K562 (cell line): Measurements from ENCODE around the gene E2F7. TPM values are rescaled to one million over a fixed set of nuclear protein-coding genes. Genes with fewer than 3 reads are reported as not detected.
A peak's percentile ranks its signal among the peaks of the same experiment; 100 is the strongest.

Experiments
- ATAC-seq: fragments of 200-7000 bp; cut with Tn5 transposase; 3 replicates; pipeline ENCODE4 v1.9.1; 2020; ENCODE audit warnings: moderate library complexity
- BruUV-seq: library from RNA; stranded (reverse); fragments of 400-500 nt; replicated peaks from 2 replicates; lab custom pipeline; 2021; lab: Mats Ljungman, UMichigan
- CTCF ChIA-PET: fragments of 300-600 bp; formaldehyde crosslinking; extraction: SDS; loops from one replicate; lab custom pipeline; 2021; ENCODE audit warnings: low intra/inter-chr PET ratio; lab: Yijun Ruan, JAX
- POLR2A ChIA-PET: fragments of 300-600, 350-650 bp; sonication (Branson Sonifier 250); formaldehyde crosslinking; extraction: SDS; loops from one replicate; lab custom pipeline; 2021; ENCODE audit warnings: antibody characterized with exemption, inconsistent platforms; lab: Yijun Ruan, JAX
- DNase-seq, 4 experiments: peaks; one replicate each; pipeline versions ENCODE4 v3.0.0 to v3.0.0-alpha.2; 2011 to 2018; ENCODE audit warnings: low spot score in 3 of 4, mixed read lengths in 3 of 4; ENCODE audit errors: extremely low read depth in 1 of 4
- FAIRE-seq: peaks from 2 replicates; lab custom pipeline; 2011; peaks lifted over from hg19 to GRCh38; lab: Jason Lieb, UNC
- H2AFZ ChIP-seq: 2 replicates; pipeline ENCODE4 v1.6.0; 2011; ENCODE audit warnings: low read depth, low read length, control low read depth, inconsistent platforms
- H3K27ac ChIP-seq: fragments of 200-600 bp; 3 replicates; pipeline ENCODE4 v1.8.0; 2011; ENCODE audit warnings: low read depth, mild to moderate bottlenecking, control low read depth, inconsistent platforms, low read length, moderate library complexity, mixed read lengths; ENCODE audit errors: extremely low read depth
- H3K27me3 ChIP-seq, 2 experiments: fragments of 300-600 bp in 1 of 2; 2 replicates in 1 of 2; 3 replicates in 1 of 2; pipeline versions ENCODE4 v1.6.0 to v1.8.0; 2011; ENCODE audit warnings: inconsistent platforms in 2 of 2, low read length in 2 of 2, mild to moderate bottlenecking in 1 of 2, mixed read lengths in 1 of 2, moderate library complexity in 1 of 2; ENCODE audit not compliant: control insufficient read depth in 2 of 2, insufficient read depth in 2 of 2
- H3K36me3 ChIP-seq: fragments of 300-600 bp; 3 replicates; pipeline ENCODE4 v1.8.0; 2011; ENCODE audit warnings: mild to moderate bottlenecking, low read length, inconsistent platforms; ENCODE audit not compliant: control insufficient read depth, insufficient read depth
- H3K4me1 ChIP-seq, 2 experiments: fragments of 200-600 bp in 1 of 2; replicated peaks in 1 of 2; 2 replicates in 1 of 2; 3 replicates in 1 of 2; pipeline versions ENCODE4 v1.5.1 to v1.8.0; 2011; ENCODE audit warnings: inconsistent platforms in 2 of 2, low read length in 2 of 2, mild to moderate bottlenecking in 1 of 2, mixed read lengths in 1 of 2, moderate library complexity in 1 of 2; ENCODE audit not compliant: control insufficient read depth in 2 of 2, insufficient read depth in 2 of 2
- H3K4me2 ChIP-seq: 2 replicates; pipeline ENCODE4 v1.6.1; 2011; ENCODE audit warnings: low read length, control low read depth, inconsistent platforms, mixed read lengths; ENCODE audit not compliant: insufficient read depth
- H3K4me3 ChIP-seq: fragments of 200-600 bp; sonication (generic), shearing (Covaris generic); 2 replicates; pipeline ENCODE4 v1.5.1; 2016; ENCODE audit warnings: control low read depth, inconsistent platforms
- H3K79me2 ChIP-seq: fragments of 200-600 bp; 3 replicates; pipeline ENCODE4 v1.8.0; 2011; ENCODE audit warnings: low read length, inconsistent platforms; ENCODE audit not compliant: control insufficient read depth, insufficient read depth
- H3K9ac ChIP-seq, 2 experiments: 2 replicates each; pipeline versions ENCODE4 v1.6.0 to v1.6.1; 2011; ENCODE audit warnings: low read depth in 2 of 2, low read length in 2 of 2, control low read depth in 1 of 2, inconsistent platforms in 1 of 2, mild to moderate bottlenecking in 1 of 2, mixed read lengths in 1 of 2; ENCODE audit not compliant: insufficient read depth in 1 of 2
- H3K9me1 ChIP-seq: one replicate; pipeline ENCODE4 v1.6.0; 2011; ENCODE audit warnings: inconsistent platforms, mild to moderate bottlenecking, low read length, moderate library complexity; ENCODE audit not compliant: control insufficient read depth, insufficient read depth
- H3K9me3 ChIP-seq: replicated peaks from 2 replicates; pipeline ENCODE4 v1.5.1; 2011; ENCODE audit warnings: low read depth, low read length, inconsistent platforms; ENCODE audit not compliant: control insufficient read depth, insufficient read depth
- H4K20me1 ChIP-seq: replicated peaks from 2 replicates; pipeline ENCODE4 v1.6.1; 2011; ENCODE audit warnings: low read length, inconsistent platforms, mixed read lengths; ENCODE audit not compliant: control insufficient read depth, insufficient read depth
- LARP7 ChIP-seq: fragments of 450-650 bp; IDR thresholded peaks from 2 replicates; pipeline ENCODE4 v1.6.1; 2016
- MEF2A ChIP-seq: IDR thresholded peaks from 2 replicates; pipeline ENCODE4 v1.6.1; 2011; ENCODE audit warnings: low read depth, mild to moderate bottlenecking, low read length, moderate library complexity; ENCODE audit not compliant: control insufficient read depth
- NBN ChIP-seq: fragments of 450-650 bp; IDR thresholded peaks from 2 replicates; pipeline ENCODE4 v1.6.1; 2016; ENCODE audit warnings: low read depth, mild to moderate bottlenecking
- PHTF2 ChIP-seq: fragments of 250-450 bp; sonication (Bioruptor Pico); IDR thresholded peaks from 2 replicates; pipeline ENCODE4 v1.5.0; 2021; ENCODE audit warnings: mild to moderate bottlenecking
- RAD21 ChIP-seq, 2 experiments: fragments of 250-450 bp in 1 of 2; fragments of 450-650 bp in 1 of 2; sonication (Bioruptor Pico) in 1 of 2; formaldehyde crosslinking in 1 of 2; IDR thresholded peaks in 1 of 2; conservative IDR thresholded peaks in 1 of 2; 2 replicates each; pipeline versions ENCODE4 v1.4.0 to v1.8.0; 2020 to 2022; ENCODE audit warnings: mild to moderate bottlenecking in 2 of 2, moderate library complexity in 1 of 2
- RBM34 ChIP-seq: fragments of 200-400 bp; formaldehyde crosslinking; IDR thresholded peaks from 2 replicates; pipeline ENCODE4 v1.6.1; 2018; ENCODE audit warnings: low read length, borderline replicate concordance; ENCODE audit not compliant: insufficient read depth
- SMC3 ChIP-seq: conservative IDR thresholded peaks from 2 replicates; pipeline ENCODE4 v1.6.1; 2011; ENCODE audit warnings: low read depth, low read length, improper control_type of control experiment; ENCODE audit not compliant: insufficient read depth
- STAT6 ChIP-seq: sonication (generic); formaldehyde crosslinking; IDR thresholded peaks from 2 replicates; pipeline ENCODE4 v1.8.1; 2023; ENCODE audit warnings: mild to moderate bottlenecking, missing genetic modification reagents
- ZNF253 ChIP-seq: fragments of 250-450 bp; sonication (Bioruptor Pico); conservative IDR thresholded peaks from 2 replicates; pipeline ENCODE4 v1.6.1; 2021; ENCODE audit warnings: mild to moderate bottlenecking
- ZNF263 ChIP-seq: sonication (generic); formaldehyde crosslinking; IDR thresholded peaks from 2 replicates; pipeline ENCODE4 v1.8.0; 2022; ENCODE audit warnings: mild to moderate bottlenecking, missing genetic modification reagents, borderline replicate concordance
- ZNF449 ChIP-seq: fragments of 250-450 bp; sonication (Bioruptor Pico); IDR thresholded peaks from 2 replicates; pipeline ENCODE4 v1.8.0; 2022; ENCODE audit warnings: moderate library complexity, mild to moderate bottlenecking, inconsistent platforms
- ZNF764 ChIP-seq: fragments of 250-450 bp; sonication (Bioruptor Pico); IDR thresholded peaks from 2 replicates; pipeline ENCODE4 v1.4.0; 2020; ENCODE audit warnings: low read depth, mild to moderate bottlenecking, moderate library complexity
- WGBS: fragments of 100-300 bp; shearing (Covaris generic); methylation state at CpG from one replicate; pipeline ENCODE4 v1.1.6; 2016; ENCODE audit warnings: low coverage, mixed read lengths; ENCODE audit not compliant: insufficient coverage; ENCODE audit errors: missing lambda C conversion rate; 5-methylcytosine and 5-hydroxymethylcytosine counted together
- in situ Hi-C: fragments of 300-500 bp; cut with MboI; formaldehyde crosslinking; loops from 4 replicates; pipeline ENCODE4 v1.15.0; 2018; ENCODE audit warnings: inconsistent platforms, mixed read lengths
- intact Hi-C: fragments of 100-400 bp; cut with micrococcal nuclease; formaldehyde crosslinking; loops from 2 replicates; pipeline ENCODE4 v1.14.2; 2022
- polyA plus RNA-seq, 8 experiments: library from polyadenylated mRNA; depleted of rRNA in 4 of 8; stranded (reverse) in 5 of 8; unstranded in 3 of 8; fragments of >200 nt; fragmentation: Nextera tagmentation in 2 of 8; fragmentation: Illumina TruSeq in 1 of 8; extraction: Ambion mirVana in 2 of 8; extraction: Trizol in 1 of 8; gene quantifications; 2 replicates each; pipeline versions ENCODE4 v1.2.1 to v1.2.3, GENCODE V29; 2011 to 2014; ENCODE audit warnings: inconsistent platforms in 1 of 8, missing spikeins in 1 of 8
- total RNA-seq, 7 experiments: library from RNA; depleted of rRNA in 6 of 7; stranded (reverse); fragments of >200 nt in 6 of 7; fragmentation: Illumina TruSeq in 2 of 7; extraction: Trizol in 2 of 7; gene quantifications; 2 replicates each; pipeline versions ENCODE4 v1.2.1 to v1.2.3, GENCODE V29; 2011 to 2021; ENCODE audit warnings: low replicate concordance in 1 of 7

The E2F7 gene
- total and polyA plus RNA-seq, 9 of the 15 experiments (the other 6 are each of a cell fraction or from before 2014, with no cell fraction given): 3.4 to 13.6 (median 8.1) TPM

GRCh38 chr12:77013091-77013490, 52.3 kb downstream of the E2F7 start (continued):
- TF ChIP-seq ZNF764 (CRISPR knock-in tag) (no peak), LARP7 (no peak), MEF2A (no peak), PHTF2 (CRISPR knock-in tag) (no peak), RBM34 (no peak), ZNF253 (CRISPR knock-in tag) (no peak), NBN (no peak), ZNF263 (CRISPR knock-in tag) (no peak)

- peak; percentile 70 to 81 (median 72) for DNase-seq
- Histone ChIP-seq H4K20me1 (no peaks in the 10 kb centered on the region), H3K4me2 (no peak overlapping the region), H2AFZ (0 out of 2 replicates have a peak overlapping the region, but pooled peaks have one; percentile 29), H3K79me2 (no peaks in the 10 kb centered on the region), H3K9ac (no peak overlapping the region), H3K36me3 (no peaks in the 10 kb centered on the region), H3K27me3 (peaks cover 0 to 3% of the 10 kb centered on the region in 2 experiments; a peak in 2 of 5 replicates), H3K4me1 (no peaks in the 10 kb centered on the region; a peak in 1 of 5 replicates), H3K27ac (no peak overlapping the region), H3K9me3 (no peaks in the 10 kb centered on the region), H3K9me1 (no peaks in the 10 kb centered on the region), H3K4me3 (no peak overlapping the region)
- ChIA-PET CTCF (interaction anchor here (0.6 to 0.7 kb wide), 2 partner anchors 257 to 390 kb away, joined by 3 read pairs; no protein-coding TSS in a partner anchor), POLR2A (interaction anchor here (0.7 to 0.8 kb wide), 2 partner anchors 10 to 13 kb away, joined by 3 read pairs; no protein-coding TSS in a partner anchor)
- peak; percentile 85 for FAIRE-seq
- ATAC-seq: peak; percentile 96
- no TSS peak for BruUV-seq
- intact Hi-C loops (loop anchor here (1.0 to 5.0 kb wide), 4 partner anchors 74 to 390 kb away; partner anchors contain the start of gene CSRP2), in situ Hi-C loops (no loop called here)
- WGBS: 6% methylated on average over 9 of the region's 9 CpGs
- TF ChIP-seq SMC3: peak; percentile 58
- TF ChIP-seq ZNF449 (CRISPR knock-in tag): no peak
- TF ChIP-seq STAT6: no peak
- peak; percentile 62 to 76 for TF ChIP-seq RAD21 (CRISPR knock-in tag; conservative IDR thresholded peaks at IDR 0.05 in 1 of 2, IDR thresholded peaks at IDR 0.05 in 1 of 2)
These were observed 54.4 kb downstream of the E2F7 start for GRCh38 chr12:77010691-77011548.
